Head of caudate nucleus (tissue), 42 donors: ENCODE measurements around the gene AP3D1.

Experiments
- DNase-seq, 42 donors: peaks; one replicate each; pipeline versions ENCODE4 v3.0.0 to v3.0.0-alpha.2; 2020 to 2021; ENCODE audit warnings: mixed read lengths in 7 of 42
- intact Hi-C: fragments of 100-400 bp; cut with DNase I; formaldehyde crosslinking; loops from one replicate; pipeline ENCODE4 v1.15.0; 2022

The AP3D1 gene

DNA sequence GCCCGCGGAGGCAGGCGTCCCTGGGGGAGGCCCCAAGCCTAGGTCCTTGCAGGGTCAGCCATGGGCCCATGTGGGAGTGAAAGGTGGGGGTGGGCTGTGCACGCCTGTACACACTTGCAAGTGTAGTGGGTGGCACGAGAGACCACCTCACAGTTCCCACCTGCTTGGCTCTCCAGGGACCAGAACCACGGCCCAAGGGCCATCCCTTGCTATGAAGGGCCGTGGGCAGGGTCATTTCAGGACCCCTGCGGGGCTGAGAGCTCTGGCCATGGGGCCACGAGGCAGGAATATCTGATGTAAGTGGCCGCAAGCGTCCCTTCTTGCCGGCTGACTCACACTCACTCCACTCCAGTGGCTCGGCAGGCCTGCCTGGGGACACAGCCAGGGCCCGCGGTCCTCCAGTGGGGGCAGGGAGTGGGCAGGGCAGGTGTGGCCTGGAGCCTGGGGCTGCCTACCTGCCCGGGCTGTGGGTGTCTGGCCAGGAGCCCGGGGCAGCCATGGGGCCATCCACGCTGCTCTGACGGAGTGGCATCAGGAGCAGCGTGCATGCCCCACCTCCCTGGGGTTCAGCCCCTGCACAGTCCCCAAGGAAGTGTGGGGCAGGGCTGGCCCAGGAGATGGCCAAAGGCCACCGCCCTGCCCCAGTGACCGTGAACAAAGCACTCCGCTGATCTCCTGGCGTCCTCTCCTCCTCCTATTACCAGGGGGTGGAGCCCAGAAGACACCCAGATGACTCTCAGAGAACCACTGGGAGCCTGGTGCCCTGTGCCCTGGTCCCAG, 91.8 kb downstream of the AP3D1 start:
- intact Hi-C loops: loop anchor here (5.0 to 10.0 kb wide), 2 partner anchors 42 to 125 kb away; partner anchors contain the start of gene BTBD2
- DNase-seq: peak in 32 of 42 donors; percentile 12 to 81 (median 52)

DNA sequence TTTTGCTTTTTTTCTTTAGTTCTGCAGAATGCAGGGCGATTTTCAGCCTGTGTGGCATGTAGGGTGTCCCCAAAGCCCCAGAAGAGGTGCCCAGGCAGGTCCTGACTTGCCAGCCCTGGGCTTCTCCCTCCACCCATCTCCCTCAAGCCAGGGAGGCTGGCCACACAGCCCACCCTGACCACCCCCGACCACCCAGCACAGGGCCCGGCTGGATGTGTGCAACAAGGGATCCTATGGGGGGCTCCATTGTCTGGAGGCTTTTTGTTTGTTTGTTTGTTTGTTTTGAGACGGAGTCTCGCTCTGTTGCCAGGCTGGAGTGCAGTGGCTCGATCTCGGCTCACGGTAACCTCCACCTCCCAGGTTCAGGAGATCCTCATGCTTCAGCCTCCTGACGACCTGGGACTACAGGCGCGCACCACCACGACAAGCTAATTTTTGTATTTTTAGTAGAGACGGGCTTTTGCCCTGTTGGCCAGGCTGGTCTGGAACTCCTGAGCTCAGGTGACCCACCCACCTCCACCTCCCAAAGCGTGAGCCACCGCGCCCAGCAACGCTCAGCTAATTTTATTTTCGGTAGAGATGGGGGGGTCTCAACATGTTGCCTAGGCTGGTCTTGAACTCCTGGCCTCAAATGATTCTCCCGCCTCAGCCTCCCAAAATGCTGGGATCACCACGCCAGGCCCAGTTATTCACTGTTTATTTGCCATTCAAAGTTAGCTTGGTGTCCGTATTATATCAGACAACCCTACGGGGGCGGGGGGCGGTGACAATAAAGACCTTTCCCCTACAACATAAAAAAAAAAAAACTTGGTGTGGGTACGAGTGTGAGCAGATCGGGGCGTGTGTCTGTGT, 92.6 kb downstream of the AP3D1 start:
- intact Hi-C loops: no loop called here
- no peak for DNase-seq

DNA sequence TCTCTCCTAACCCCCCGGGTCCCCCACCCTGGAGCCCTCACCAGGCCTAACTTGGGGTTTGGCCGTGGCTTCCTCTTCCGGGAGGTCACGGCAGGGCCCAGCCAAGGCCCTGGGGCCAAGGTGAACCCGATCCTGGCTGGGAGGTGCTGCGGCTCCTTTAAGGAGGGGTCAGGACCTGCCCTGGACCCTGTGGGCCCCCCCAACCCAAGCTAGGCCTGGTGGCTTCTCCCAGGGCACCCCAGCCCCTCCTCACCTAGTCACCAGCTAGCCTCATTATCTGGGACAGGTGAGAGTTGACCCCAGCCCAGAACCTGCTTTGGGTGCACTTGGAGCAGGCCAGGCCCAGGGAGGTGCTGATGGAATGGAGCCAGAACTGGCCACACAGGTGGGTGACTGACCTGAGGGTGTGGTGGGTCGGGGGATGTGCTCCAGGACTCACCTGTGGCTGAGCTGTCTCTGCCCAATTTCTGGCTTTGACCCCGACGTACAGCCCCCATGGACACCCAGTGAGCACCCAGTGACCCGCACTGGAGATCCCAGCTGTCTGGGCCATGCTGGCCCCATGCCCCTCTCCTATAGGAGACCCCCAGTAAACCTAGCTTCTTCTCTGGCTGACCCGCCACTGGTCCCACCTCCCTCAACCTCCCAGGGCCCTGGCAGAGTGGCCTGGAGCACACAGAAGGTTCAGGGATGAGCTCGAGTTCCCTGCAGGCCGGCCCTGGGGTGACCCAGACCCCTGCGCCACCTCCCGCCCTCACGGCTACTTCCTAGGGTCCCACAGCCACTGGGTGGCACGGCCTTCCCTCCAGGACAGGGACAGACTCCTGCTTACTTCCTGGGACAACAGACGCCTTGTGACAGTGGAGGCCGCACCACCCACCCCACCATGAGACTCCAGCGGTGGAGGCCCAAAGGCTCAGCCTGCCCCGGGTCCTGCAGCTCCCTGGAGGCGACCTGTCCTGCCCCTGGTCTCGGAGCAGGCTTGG, 93.6 kb downstream of the AP3D1 start:
- DNase-seq: no peak
- intact Hi-C loops: no loop called here

DNA sequence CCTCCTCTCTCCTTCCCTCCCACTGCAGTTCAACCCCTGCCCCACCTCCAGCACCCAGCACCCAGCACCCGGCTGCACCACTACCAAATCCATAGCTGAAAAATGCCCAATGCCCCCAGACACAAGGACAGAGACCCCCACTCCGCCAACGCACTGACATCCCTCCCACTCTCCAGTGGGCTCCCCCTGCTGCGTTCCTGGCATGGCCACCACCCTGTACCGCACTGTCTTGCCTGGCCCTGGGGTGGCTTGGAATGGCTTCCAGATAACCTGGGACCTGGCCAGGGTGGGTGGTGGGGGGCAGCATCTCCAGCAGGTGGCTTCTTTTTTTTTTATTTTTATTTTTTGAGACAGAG, 94.6 kb downstream of the AP3D1 start:
- intact Hi-C loops: no loop called here

DNA sequence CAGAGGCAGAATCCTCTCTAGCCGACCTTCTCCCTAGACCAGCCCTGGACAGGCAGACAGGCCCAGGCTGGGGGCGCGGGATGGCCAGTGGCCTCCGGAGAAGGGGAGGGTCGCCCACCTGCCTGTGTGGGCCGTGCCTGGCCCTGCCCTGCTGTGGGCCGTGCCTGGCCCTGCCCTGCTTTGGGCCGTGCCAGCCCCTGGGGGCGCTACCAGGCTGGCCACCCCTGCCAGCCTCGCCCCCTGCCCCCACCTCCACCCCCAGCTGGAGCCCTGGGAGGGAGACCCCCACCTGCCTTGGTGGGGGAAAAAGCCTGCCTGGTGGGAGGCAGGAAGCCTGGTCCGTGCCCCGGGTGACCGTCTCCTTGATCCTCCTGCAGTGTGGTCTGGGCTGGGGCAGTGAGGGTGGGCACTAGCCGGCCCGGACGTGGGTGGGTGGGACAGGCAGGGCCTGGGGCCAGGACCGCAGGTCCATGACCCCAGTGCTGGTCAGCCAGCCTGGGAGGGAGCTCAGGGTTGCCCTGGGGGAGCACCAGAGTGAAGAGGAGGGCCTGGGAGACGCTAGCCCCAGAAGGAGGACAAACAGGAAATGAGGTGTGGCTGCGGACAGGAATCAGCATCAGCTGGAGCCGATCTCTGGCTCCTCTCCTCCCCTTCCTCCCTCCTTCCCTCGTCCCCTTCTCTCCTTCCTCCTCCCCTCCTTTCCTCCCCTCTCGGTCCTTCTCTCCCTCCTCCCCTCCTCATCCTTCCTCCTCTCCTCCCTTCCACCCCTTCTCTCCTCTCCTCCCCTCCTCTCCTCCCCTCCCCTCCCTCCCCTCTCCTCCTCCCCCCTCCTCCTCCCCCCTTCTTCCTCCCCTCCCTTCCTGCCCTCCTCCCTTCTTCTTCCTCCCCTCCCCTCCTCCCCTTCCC, 95.2 kb downstream of the AP3D1 start:
- peak in 1 of 42 donors; percentile 27 for DNase-seq
- intact Hi-C loops: no loop called here

More for the DNA sequence above, 94.6 kb downstream of the AP3D1 start:
- no peak for DNase-seq

DNA sequence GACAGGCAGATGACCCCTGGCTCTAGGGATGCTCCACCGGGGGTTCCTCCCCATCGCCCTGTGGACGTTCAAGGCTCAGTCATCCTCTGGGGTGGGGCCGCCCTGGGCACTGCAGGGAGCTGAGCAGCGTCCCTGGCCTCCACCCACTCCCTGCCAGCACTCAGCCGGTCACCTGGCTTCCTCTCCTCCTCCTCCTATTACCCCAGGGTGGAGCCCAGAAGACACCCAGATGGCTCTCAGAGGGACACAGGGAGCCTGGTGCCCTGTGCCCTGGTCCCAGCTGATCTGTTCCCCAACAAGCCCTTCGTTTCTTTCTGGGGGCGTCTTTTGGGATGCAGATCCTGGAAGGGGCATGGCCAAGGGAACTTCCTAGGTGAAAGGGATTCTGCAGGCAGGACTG, 96.6 kb downstream of the AP3D1 start:
- DNase-seq: no peak
- intact Hi-C loops: no loop called here

DNA sequence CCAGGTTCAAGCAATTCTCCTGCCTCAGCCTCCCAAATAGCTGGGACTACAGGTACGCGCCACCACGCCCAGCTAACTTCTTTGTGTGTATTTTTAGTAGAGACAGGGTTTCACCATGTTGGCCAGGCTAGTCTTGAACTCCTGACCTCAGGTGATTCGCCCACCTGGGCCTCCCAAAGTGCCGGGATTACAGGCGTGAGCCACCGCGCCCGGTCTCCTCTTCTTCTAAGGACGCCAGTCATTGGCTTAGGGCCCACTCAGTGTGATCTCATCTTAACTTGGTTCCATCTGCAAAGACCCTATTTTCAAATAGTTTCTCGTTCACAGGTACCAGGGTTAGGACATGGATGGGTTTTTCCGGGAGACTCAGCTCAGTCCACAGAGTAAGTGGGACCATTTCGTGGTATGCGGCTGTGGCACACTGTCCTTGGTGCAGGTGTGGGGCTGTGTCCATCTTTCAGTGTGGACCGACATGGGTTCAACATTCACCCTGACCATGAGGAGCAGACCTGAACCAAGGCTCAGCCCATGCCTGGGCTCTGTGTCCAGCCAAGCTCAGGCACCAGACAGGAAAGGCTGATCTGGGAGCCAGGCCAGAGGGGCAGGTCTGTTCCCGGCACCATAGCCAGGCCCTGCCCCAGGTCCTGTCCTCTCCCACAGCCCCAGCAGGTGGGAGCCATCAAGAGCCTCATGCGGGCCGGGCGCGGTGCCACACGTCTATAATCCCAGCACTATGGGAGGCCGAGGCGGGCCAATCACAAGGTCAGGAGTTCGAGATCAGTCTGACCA, 97.6 kb downstream of the AP3D1 start:
- intact Hi-C loops: no loop called here
- no peak for DNase-seq

DNA sequence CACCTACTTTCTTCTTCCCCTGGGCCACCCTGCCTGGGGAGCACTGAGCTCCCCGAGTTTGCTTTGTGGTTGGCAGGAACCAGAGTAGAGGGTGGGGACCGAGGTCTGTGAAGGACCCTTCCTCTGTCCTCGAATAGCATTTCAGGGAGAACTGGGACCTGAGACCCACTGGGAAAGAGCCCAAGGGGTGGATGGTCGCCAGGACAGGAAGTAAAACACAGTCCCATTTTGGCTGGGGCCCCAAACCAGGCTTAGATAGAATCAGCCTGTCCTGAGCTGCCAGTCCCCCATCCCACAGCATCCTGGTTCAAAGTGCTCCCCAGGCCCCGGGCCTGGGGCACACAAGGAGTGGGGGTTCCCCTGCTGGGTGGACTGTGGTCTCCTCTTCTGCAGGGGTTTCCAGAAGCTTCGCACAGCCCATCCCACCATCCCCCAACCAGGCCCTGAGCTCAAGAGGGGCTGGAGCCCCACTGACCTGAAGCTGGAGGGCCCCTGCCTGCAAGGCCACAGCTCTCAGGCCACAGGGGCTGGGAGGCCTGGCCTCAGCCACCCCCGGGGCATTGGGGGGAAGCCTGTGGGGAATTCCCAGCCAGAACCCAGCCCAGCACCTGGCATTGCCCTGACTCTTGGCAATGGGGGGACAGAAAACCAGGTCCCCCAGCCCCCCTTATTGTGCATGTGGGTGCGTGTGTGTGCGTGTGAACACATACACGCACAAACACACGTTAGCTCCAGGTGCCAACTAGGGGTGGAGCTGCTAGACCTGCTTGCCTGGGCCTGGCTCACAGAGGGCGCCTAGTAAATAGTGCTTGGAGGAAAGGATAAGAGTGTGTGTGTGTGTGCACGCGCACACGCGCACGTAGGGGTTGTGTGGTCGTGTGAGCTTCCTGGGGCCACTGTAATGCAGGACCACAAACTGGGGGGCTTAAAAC, 99.3 kb downstream of the AP3D1 start:
- peak in 1 of 42 donors; percentile 24 for DNase-seq
- intact Hi-C loops: no loop called here

DNA sequence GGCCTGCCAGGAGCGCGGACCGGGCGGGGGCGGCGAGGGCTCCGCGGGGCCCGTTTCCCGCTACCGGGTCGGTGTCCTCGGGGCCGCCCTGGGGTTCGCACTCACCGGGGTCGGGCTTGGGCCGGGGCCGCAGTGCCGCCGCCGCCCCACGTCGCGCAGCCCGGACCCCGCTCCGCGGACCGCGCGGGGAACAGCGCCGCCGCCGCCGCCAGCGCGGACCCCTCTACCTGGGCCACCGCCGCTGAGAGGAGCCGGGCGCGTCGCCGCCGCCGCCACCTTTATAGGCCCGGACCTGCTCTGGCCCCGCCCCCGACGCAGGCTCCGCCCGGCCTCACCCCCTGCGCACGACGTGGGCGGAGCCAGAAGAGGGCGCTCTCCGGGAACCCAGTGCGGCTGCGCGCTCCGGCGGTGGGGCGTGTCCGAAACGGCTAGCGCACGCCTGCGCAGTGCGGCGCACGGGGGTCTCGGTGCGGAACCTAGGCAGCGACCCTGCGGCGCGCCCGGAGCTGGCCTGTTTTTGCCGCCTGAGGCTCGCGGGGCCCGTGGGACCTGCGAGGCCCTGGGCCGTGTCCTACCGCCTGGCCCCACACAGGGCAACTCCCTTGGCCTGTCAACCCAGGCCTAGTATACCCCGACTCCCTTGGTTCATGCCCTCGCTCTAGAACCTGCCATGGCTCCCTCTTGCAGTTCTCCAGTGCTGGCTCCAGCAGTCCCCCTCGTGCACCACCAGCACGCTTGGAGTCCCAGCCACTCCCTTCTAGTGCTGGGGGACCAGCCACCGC, 100.2 kb downstream of the AP3D1 start, which contains the start of gene MKNK2:
Gene MKNK2 (minus strand): TSS at position 254 of the 782 bp plus-strand sequence. CDS start 393 bp downstream, outside the sequence.
- intact Hi-C loops: no loop called here
- peak; percentile 73 to 99 (median 95) for DNase-seq
